Activated naive CD4-positive, alpha-beta T cell treated with Interleukin-2 at 50 U/mL for 16 hours (primary cell): ENCODE data around the gene FZR1.

ENCODE experiments used
- DNase-seq: peaks from one replicate; pipeline ENCODE4 v3.0.0-alpha.2; 2020

Gene FZR1

DNA sequence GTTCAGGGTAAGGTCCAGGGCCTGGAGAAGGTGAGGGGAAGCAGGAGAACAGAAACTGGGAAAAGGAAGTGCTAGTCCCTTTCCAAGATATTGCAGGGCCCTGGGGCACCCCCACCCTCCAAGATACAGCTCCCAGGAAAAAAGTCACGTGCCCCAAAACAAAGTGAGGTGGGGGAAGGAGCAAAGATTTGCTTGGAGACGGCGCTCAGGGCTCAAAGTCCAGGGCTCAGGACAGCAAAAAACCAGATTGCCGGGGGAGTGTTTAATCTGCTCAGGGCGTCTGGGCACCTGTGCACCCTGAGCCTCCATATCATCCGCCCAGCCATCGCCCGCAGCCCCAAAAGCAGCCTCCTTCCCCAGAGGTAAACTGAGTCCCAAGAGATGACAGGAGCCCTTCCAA lies 32.1 kb upstream of the FZR1 start:
- DNase-seq = no peak

DNA sequence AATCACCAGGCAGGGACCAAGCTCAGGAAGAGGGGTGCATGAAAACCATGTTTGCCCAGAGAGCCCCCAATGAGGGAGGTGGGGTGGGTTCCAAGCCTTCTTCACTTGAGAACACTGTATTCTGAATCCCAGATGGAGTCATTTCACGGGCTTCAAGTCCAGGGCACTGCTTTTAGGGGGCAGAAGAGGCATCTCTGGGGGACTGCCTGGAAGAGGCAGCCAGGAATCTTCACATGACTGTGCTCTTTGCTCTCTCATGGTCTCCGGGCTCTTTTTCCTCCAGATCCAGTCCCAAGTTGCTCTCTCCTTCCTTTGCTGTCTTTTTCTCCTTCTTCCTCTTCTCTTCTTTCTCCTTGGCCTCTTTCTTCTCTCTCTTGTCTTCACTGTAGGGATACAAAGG lies 31.5 kb upstream of the FZR1 start:
- DNase-seq = no peak

DNA sequence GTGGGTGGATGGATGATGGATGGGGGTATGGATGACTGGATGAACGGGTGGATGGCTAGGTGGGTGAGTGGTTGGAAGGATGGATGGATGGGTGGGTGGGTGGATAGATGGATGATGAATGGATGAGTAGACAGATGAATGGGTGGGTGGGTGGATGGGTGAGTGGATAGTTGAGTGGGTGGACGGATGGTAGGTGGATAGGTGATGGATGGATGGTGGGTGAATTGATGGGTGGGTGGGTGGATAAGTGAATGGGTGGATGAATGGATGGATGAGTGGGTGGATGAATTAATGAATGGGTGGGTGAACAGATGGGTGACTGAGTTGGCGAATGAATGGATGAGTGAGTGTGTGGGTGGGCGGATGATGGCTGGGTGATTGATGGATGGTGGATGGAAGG lies 30.7 kb upstream of the FZR1 start:
- DNase-seq = no peak

DNA sequence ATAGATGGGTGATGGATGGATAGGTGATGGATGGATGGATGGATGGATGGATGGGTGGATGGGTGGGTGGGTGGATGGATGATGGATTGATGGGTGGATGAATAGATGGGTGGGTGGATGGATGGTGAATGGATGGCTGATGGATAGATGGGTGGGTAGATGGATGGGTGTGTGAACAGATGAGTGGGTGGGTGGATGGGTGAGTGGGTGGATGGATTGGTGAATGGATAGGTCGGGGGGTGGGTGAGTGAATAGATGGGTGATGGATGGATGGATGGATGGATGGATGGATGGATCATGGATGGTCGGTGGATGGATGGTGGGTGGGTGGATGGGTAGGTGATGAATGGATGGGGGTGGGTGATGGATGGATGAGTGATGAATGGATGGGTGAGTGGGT lies 29.3 kb upstream of the FZR1 start:
- DNase-seq = no peak

DNA sequence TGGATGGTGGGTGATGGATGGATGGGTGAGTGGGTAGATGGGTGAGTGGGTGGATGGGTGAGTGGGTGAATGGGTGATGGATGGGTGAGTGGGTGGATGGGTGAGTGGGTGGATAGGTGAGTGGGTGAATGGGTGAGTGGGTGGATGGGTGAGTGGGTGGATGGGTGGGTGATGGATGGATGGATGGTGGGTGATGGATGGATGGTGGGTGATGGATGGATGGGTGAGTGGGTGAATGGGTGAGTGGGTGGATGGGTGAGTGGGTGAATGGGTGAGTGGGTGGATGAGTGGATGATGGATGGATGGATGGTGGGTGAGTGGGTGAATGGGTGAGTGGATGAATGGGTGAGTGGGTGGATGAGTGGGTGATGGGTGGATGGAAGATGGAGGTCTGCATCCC lies 28.6 kb upstream of the FZR1 start:
- no peak for DNase-seq

DNA sequence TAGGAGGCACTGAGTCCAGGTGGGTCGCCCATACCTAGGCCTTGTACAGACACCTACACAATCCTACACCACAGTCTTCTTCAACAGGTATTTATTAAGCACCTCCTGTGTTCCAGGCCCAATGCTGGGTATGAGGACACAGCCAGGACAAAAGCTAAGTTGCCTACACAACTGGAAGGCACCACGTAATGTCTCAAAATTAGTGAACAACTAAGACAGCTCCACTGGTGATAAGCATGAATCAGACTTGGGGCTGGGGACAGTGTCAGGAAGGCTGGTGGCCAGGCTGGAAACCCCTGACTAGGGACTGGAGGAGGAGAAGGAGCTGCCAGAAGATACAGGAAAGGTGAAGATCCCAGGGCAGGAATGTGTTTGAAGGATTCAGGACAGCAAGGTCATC lies 28.2 kb upstream of the FZR1 start:
- no peak for DNase-seq

DNA sequence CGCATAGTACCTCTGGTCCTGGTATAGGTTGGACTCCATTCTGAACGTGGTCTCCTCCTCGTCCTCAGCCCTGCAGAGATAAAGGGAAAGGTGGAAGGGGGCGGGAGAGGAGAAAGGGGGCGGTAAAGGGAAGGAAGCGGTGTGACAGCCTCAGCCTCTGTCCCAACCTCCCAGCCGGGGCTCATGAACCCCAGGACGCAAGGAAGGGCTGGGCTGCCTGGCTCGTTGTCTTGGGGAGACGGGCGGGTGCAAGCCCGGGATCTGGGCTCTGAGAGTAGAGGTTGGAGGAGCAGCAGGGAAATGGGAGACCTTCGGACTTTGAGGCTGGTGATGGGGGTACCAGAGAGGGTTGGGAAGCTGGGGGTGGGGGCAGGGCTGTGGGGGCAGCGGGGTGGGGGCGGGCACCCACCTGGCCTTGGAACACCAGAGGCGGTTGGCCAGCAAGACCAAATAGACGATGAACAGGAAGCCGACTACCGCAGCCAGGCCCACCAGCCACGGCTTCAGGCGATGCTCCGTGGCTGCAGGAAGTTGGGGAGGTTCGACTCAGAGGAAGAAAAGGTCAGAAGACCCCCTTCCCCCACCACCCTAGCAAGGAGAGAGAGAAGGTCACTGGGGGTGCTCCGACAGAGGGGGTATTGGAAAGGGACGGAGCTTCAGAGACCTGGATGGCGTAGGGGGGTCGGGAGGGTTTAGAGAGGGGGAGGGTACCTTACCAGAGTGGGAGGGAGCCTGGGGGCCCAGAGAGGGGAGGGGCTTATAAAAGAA lies 27.5 kb upstream of the FZR1 start:
- DNase-seq = no peak

DNA sequence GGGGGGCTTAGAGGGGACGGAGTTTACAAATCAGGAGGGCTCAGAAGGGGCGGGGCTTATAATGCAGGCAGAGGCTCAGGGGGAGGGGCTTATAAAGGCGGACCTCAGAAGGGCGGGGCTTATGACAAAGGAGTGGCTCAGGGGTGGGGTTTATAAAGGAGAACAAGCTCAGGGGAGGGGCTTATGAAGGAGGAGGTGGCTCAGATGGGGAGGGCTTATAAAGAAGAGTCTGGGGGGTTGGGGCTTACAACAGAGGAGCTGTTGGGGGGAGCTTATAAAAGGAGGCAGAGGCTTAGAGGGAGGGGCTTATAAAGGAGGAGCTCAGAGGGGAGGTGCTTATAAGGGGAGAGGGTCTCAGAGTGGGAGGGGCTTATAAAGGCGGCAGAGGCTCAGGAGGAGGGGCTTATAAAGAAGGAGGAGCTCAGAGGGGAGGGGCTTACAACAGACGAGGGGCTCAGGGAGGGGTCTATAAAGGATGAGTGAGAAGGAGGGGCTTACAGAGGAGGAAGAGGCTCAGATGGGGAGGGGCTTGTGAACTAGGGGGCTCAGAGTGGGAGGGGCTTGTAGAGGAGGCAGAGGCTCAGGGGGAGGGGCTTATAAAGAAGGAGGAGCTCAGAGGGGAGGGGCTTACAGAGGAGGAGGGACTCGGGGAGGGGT lies 26.8 kb upstream of the FZR1 start:
- DNase-seq = peak; percentile 37

DNA sequence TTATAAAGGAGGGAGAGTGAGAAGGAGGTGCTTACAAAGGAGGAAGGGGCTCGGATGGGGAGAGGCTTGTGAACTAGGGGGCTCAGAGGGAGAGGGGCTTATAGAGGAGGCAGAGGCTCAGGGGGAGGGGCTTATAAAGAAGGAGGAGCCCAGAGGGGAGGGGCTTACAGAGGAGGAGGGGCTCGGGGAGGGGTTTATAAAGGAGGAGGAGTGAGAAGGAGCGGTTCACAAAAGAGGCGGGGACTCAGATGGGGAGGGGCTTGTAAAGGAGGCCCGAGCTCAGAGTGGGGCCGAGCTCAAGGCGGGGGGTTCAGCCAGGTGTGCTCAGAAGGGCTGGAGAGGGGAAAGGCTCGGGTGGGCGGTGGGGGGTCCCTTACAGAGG lies 26.3 kb upstream of the FZR1 start:
- no peak for DNase-seq

DNA sequence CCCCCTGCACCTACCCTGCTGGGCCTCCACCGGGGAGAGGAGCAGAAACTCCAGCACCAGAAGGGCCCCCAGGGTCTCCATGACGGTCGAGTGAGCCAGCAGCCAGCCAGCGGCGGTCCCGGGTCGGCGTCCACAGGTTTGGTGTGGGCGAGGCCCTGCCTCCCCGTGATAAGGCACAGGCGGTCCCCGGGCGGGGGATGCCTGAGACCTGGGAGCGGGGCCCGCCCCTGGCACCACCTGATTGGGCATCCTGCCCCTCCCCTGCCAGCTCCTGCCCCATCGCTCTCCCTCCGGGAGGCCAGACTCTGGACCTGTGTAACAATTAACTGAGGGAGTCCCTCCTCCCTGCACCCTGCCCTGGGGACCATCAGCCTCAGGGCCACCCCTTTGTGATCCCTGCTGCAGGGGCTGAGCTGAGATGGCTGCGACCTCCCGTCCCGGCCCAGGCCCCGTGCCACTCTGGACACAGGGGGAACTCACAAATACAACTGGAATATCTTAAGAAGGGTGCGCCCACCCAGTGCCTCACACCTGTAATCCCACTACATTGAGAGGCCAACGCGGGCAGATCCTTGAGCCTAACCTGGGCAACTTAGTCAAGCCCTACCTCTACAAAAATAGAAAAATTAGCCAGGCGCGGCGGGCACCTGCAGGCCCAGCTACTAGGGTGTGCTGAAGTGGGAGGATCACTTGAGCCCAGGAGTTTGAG lies 25.6 kb upstream of the FZR1 start, which contains the start of gene SMIM24:
Gene SMIM24, minus strand, starts transcription at position 143 of the 709 bp plus-strand sequence. Its CDS starts 62 bp downstream, at position 81.
- DNase-seq = no peak

DNA sequence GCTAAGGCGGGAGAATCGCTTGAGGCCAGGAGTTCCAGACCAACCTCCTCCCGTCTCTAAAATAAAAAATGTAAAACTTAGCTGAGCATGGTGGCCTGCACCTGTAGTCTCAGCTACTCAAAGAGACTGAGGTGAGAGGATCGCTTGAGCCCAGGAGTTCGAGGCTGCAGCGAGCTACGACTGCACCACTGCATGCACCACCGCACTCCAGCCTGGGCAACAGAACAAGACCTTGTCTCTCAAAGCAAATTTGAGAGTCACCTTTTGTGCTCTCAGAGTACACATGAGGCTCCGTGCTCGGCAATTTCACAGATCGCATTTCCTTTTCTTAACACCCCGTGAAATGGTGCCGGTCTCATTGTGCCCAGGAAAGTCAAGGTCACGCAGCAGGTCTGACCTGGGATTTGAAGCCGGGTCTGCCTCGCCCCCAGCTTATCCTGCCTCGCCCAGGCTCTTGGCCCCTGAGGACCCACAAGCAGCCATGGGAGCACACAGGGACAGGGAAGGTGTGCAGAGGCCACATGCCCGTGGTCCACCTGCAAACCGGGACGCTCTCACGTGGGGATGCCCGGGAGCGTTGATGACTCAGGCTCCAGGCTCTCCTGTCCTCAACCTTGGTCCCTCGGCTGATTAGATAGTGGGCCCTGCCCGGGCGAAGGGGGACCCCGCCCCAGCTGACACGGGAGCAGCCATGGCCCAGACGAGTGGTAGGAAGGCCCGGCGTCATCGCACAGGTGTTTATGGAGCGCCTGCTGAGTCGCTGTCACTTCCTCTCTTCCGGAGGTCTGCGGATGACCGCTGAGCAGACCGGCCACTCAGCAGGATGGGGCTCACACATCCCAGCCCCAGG lies 24.6 kb upstream of the FZR1 start:
- DNase-seq = no peak

DNA sequence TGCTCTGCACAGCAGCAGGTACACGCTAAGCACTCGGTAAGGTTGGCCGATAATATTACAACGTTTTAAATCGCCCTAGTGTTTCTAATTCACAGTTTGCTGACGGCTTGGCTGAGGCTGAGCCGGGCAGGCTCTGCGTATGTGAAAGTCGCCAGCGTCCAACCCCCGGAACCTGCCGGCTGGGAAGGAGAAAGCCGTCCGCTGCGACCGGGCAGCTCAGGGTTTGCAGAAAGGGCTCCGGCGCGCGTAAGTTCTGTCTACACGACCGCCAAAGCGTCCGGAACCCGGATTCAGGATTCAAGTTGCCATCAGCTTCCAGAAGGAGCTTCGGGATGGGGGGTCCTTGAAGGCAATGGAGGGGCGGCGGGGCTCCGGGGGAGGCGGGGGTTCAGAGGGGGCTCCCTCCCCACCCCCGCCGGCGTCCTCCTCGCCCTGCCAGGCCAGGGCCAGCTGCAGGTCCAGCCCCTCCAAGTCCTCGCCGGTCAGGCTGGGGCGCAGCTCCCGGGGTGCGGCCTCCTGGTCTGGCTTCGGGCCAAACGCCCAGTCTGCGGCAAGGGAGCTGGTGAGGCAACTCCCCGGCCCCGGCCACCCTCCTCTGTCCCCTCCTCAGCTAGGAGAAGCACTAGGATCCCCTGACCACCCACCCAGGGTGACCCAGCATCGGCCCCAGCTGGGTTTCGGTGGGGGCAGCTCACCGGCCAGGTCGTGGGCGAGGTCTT lies 23.4 kb upstream of the FZR1 start:
- no peak for DNase-seq

DNA sequence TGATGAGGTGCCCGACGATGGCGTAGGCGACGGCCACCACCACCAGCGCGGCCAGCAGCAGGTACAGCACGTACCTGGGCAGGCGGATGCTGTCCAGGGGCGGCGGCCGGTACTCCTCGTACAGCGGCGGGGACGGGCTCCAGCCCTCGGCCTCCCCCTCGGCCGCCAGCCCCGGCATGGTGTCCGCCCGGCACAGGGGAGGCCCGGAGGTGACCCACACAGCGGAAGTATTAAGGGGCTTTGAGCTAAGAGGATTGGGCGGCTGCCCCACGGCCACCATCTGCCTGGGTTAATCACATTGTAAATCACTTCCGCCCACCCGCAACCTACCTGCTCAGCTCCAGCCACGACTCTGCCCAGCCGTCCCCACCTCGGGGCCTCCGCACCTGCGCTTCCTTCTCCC lies 22.9 kb upstream of the FZR1 start, which contains the start of gene SMIM44:
Gene SMIM44, minus strand, starts transcription at position 216 of the 403 bp plus-strand sequence. Its CDS starts 38 bp downstream, at position 178.
- DNase-seq = no peak

DNA sequence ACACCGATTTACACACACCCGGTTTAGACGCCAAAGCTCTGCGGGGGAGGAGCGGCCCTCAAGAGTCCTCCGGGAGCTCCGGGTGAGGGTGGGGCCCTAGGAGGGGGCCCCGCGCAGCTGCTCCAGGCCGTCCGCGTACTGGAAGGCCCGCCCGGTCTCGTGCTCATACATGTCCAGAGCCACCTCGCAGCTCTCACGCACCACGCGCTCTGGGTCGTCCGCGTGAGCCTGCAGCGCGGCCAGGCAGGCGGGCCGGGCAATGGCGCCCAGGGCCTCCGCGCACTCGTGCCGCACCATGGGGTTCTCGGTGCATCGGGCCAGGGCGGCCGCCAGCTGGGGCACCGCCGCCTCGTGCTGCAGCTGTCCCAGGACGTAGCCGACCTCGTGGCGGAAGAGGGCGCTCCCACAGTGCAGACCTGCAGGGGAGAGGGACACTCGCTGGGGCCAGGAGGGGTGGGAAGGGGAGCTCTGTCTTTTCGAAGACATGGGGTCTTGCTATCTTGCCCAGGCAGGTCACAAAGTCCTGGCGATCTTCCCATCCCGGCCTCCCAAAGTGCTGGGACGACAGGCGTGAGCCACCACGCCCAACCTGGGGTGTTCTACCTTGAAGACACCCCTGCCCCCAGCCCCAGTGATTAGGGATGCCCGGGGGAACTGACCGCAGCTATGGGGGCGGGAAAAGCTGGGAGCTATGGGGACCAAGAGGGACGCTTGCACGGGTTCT lies 14.6 kb upstream of the FZR1 start:
- no peak for DNase-seq

DNA sequence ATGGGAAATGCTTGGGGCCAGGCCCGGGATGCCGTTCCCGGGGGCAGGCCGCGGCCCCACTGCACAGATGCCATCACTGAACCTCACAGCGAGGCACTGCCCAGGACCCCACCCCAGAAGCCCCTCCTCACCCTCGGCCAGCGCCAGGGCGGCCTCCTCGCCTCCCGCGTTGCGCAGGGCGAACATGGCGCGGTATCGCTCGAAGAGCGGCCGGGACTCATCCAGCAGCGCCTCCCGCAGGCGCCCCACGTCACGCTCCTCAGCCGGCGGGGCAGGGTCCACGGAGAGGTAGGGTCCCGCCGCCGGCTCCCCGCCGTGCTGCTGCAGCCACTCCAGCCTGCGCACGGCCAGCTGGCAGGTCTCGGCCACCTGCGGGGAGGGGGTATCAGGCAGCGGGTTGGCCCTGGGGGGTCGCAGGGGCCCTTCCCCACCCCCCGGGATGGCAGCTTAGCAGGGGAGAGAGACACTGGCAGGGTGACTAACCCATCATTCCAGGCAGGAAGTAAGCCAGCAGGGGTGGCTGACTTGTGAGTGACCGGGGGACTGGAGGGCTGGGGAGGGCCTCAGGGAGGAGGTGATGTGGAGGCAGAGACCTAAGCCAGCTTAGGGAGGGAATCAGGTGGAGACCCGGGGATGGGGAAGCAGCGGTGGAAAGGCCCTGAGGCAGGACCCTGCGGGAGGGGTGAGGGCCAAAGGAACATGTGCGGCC lies 13.8 kb upstream of the FZR1 start:
- no peak for DNase-seq

DNA sequence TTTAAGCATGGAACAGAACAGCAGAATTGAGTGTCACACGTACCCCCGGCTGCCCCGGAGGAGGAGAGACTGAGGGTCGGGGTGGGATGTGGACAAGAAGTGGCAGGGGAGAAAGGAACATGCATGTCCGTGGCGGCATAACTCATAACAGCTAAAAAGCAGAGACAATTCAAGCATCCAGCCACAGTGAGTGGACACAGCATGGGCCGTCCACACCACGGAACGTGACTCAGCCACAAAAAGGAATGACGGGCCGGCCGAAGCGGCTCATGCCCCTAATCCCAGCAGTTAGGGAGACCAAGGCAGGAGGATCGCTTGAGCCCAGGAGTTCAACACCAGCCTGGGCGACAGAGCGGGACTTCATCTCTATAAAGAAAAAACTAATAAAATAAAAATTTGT lies 13.2 kb upstream of the FZR1 start:
- no peak for DNase-seq

DNA sequence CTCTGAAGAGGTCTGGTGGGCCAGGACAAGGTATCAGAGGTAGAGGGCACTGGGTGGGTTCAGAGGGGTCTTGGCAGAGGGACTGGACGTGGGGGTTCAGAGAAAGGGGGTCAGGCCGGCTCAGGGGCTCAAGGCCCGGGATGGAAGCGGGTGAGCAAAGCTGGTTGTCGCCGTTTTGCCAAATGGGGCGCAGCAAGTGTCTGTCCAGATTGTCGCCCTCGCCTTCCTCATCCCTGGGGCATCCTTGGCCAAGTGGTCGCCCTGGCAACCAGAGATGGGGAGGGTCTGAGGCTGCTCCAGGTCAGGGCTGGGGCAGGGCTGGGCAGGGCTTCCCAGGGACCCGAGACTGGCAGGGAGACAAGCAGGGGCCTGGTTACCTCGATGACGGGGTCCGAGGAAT lies 12.5 kb upstream of the FZR1 start:
- no peak for DNase-seq

DNA sequence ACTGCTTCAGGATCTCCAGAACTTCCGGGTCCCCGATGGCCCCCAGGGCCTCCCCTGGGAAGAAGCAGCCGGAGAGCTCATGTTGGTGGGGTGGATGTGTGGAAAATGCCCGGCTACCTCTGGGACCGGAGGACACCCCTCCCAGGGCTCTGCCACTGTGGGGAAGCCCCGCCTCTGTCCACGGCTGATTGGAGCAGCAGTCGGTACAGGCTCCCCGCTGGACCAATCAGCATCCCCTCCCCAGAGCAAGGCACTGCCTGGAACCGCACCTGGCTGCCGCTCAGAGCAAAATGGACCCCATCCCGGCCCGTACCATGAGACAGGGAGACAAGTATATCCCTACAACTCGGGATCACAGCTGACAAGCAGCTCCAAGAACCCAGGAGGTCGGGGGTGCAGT lies 12.1 kb upstream of the FZR1 start:
- DNase-seq = peak; percentile 28

DNA sequence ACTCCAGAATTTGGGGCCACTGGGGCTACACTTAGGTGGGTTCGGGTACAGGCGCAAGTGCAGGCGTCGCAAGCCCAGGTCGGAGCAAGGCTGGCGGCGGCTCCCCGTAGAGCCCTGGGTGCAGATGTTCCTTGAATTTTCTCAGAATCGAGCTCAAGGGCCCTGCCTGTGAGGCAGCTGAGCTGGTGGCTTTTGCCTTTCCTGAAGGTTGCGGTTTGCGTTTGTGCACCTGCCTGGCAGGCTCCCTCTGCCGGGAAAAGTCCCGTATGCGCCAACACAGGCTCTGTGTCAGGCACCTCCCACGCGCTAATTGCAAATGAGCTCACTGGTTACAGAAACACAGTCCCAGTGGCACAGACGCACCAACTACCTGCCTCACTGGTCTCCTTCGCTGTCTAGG lies 11.6 kb upstream of the FZR1 start:
- peak; percentile 62 for DNase-seq

DNA sequence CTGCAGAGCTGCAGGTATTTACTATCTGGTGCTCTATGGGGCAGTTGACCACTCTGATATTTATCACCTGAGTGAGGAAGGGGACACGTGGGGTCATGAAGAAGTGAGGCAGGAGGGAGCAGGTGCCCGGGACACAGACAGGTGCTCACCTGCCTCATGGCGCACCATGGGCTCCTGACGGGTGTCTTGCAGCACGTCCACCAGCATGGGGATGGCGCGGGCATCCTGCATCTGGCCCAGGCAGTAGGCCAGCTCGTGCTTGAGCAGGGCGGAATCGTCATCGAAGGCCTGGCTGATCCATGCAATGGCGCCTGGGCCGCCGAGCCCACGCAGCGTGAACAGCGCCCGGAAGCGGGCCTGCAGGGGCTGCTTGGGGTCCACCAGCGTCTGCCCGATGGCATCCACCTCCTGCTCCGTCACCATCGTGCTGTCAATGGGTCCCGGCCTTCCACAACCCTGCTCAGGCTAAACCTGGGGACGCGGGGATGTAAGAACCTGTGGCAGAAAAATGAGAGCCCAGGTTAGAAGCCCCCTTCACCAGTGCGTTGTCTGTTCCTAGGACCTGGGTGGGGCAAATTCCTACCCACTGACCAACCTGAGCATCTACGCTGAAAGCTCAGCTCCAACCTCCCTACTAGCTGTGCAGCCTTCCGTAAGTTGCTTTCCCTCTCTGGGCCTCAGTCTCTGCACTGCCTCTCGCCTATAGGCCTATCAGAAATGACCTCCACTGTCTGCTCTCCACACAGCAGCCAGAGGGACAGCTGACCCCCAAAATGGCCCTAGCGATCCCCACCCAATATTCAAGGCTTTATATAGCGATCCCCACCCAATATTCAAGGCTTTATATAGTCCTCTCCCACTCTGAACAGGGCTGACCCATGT lies 9.5 kb upstream of the FZR1 start:
- no peak for DNase-seq
